Loucy (cell line): ENCODE data around the gene PDE4DIP.
"Not testable (repeated sequence)": the region's sequence is repeated elsewhere in the genome, so short reads cannot be mapped to it uniquely, and the experiment has no call there.

Experiments used
- H2AFZ ChIP-seq: fragments of 200-600 bp; sonication (generic); 2 replicates; pipeline ENCODE4 v1.6.0; 2016; ENCODE audit warnings: antibody characterized with exemption, mild to moderate bottlenecking, low read length, moderate library complexity
- H3F3A ChIP-seq: fragments of 200-600 bp; 2 replicates; pipeline ENCODE4 v1.6.0; 2016; ENCODE audit warnings: antibody characterized with exemption, low read depth, mild to moderate bottlenecking
- H3K27me3 ChIP-seq: fragments of 200-600 bp; sonication (generic); 2 replicates; pipeline ENCODE4 v1.6.1; 2014; ENCODE audit warnings: low read length, mild to moderate bottlenecking; ENCODE audit not compliant: insufficient read depth, poor library complexity, severe bottlenecking
- H3K36me3 ChIP-seq: fragments of 200-600 bp; sonication (generic); 2 replicates; pipeline ENCODE4 v1.6.1; 2016; ENCODE audit warnings: low read length; ENCODE audit not compliant: insufficient read depth
- H3K4me1 ChIP-seq: fragments of 200-600 bp; sonication (generic); 2 replicates; pipeline ENCODE4 v1.5.1; 2014; ENCODE audit warnings: low read length, mild to moderate bottlenecking; ENCODE audit not compliant: insufficient read depth, poor library complexity, severe bottlenecking
- H3K4me2 ChIP-seq: fragments of 200-600 bp; sonication (generic); 2 replicates; pipeline ENCODE4 v1.6.0; 2014; ENCODE audit warnings: antibody characterized with exemption, low read length, low read depth, mild to moderate bottlenecking; ENCODE audit not compliant: poor library complexity, severe bottlenecking
- H3K4me3 ChIP-seq: fragments of 200-600 bp; sonication (generic); 2 replicates; pipeline ENCODE4 v1.5.1; 2014; ENCODE audit warnings: low read length, mild to moderate bottlenecking, mixed read lengths; ENCODE audit not compliant: poor library complexity, severe bottlenecking
- H3K79me2 ChIP-seq: fragments of 200-600 bp; sonication (generic); 2 replicates; pipeline ENCODE4 v1.6.1; 2014; ENCODE audit warnings: low read length; ENCODE audit not compliant: insufficient read depth
- H3K9ac ChIP-seq: fragments of 200-600 bp; sonication (generic); 2 replicates; pipeline ENCODE4 v1.6.0; 2014; ENCODE audit warnings: mild to moderate bottlenecking, low read depth, low read length, moderate library complexity; ENCODE audit not compliant: poor library complexity, severe bottlenecking
- H3K9me2 ChIP-seq: fragments of 200-600 bp; sonication (generic); replicated peaks from 2 replicates; pipeline ENCODE4 v1.6.1; 2016; ENCODE audit warnings: low read depth, low read length, mixed read lengths
- H3K9me3 ChIP-seq: fragments of 200-600 bp; sonication (generic); 2 replicates; pipeline ENCODE4 v1.6.1; 2014; ENCODE audit warnings: mild to moderate bottlenecking, antibody characterized with exemption, low read length, low read depth; ENCODE audit not compliant: insufficient read depth
- H4K20me1 ChIP-seq: fragments of 200-600 bp; sonication (generic); 2 replicates; pipeline ENCODE4 v1.6.0; 2014; ENCODE audit warnings: antibody characterized with exemption, low read length, mild to moderate bottlenecking; ENCODE audit not compliant: insufficient read depth, poor library complexity, severe bottlenecking

PDE4DIP gene

GRCh38 chr1:148844220-148844619, at the start of gene PDE4DIP:
Gene PDE4DIP, plus strand, starts transcription at chr1:148844428. Its CDS starts 347 bp downstream, at chr1:148844775.
- H3K9ac ChIP-seq, H4K20me1 ChIP-seq, H3K27me3 ChIP-seq, H3K4me3 ChIP-seq, H3K9me3 ChIP-seq, H3F3A ChIP-seq, H3K36me3 ChIP-seq, H3K4me2 ChIP-seq, H3K9me2 ChIP-seq, H3K4me1 ChIP-seq, H2AFZ ChIP-seq, H3K79me2 ChIP-seq: not testable (repeated sequence)

DNA sequence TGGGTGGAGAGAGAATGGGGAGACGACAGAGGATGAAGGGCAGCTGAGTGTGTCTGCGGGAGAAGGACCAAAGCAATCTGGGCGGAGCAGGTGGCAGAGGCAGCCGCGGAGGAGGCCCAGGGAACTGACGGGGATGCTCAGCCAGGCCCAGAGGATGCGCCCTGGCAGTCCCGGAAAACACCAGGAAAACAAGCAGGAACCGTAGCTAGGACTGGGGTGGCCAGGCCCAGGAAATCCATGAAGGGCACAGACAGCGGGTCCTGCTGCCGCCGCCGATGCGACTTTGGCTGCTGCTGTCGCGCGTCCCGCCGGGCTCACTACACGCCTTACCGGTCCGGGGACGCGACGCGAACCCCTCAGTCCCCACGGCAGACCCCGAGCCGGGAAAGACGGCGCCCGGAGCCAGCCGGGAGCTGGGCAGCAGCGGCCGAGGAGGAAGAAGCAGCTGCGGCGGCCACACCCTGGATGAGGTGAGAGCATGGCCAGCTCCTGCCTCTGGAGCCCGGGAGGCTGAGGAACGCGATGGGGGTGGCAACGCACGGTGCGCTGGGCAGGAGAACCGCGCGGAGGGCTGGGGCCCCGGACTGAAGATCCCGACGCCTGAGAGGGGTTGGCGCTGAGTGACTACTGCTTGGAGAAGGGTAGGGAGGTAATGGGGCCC, 35.8 kb upstream of the PDE4DIP start:
- H3K9me2 ChIP-seq, H4K20me1 ChIP-seq, H3K36me3 ChIP-seq, H3K79me2 ChIP-seq, H3K9ac ChIP-seq, H3F3A ChIP-seq, H3K4me1 ChIP-seq, H3K4me2 ChIP-seq, H3K27me3 ChIP-seq, H3K9me3 ChIP-seq, H2AFZ ChIP-seq, H3K4me3 ChIP-seq: not testable (repeated sequence)

- H3K4me3 ChIP-seq, H4K20me1 ChIP-seq, H3K9me3 ChIP-seq, H3K4me2 ChIP-seq, H2AFZ ChIP-seq, H3K36me3 ChIP-seq, H3K79me2 ChIP-seq, H3K9me2 ChIP-seq, H3K9ac ChIP-seq, H3K4me1 ChIP-seq, H3K27me3 ChIP-seq, H3F3A ChIP-seq: not testable (repeated sequence)
Observed at GRCh38 chr1:148808929-148809283, 35.3 kb upstream of the PDE4DIP start.

GRCh38 chr1:148822180-148822579, 22.0 kb upstream of the PDE4DIP start:
- not testable (repeated sequence) for H3K79me2 ChIP-seq, H3K4me2 ChIP-seq, H3F3A ChIP-seq, H3K9me2 ChIP-seq, H3K9ac ChIP-seq, H3K36me3 ChIP-seq, H4K20me1 ChIP-seq, H3K9me3 ChIP-seq, H3K27me3 ChIP-seq, H3K4me3 ChIP-seq, H2AFZ ChIP-seq, H3K4me1 ChIP-seq

DNA sequence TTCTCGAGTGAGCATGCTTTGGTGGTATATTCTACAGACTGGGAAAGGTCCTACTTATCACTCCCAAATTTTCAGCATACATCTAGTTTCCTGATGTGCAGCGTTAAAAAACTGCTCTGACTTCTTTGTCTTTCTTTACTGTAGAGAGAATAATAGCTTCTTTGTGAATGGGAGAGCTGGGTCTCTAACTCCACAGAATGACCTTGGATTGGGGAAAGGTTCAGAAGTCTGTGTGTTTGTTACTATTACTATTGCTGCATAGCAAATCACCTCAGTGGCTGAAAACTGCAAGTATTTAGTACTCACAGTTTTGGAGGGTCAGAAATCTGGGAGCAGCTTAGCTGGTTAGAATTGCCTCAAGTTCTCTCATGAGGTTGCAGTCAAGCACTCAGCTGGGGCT, 20.4 kb upstream of the PDE4DIP start:
- H3F3A ChIP-seq, H3K9me3 ChIP-seq, H3K9ac ChIP-seq, H3K79me2 ChIP-seq, H3K36me3 ChIP-seq, H4K20me1 ChIP-seq, H3K4me2 ChIP-seq, H3K9me2 ChIP-seq, H3K4me1 ChIP-seq, H2AFZ ChIP-seq, H3K4me3 ChIP-seq, H3K27me3 ChIP-seq: not testable (repeated sequence)

DNA sequence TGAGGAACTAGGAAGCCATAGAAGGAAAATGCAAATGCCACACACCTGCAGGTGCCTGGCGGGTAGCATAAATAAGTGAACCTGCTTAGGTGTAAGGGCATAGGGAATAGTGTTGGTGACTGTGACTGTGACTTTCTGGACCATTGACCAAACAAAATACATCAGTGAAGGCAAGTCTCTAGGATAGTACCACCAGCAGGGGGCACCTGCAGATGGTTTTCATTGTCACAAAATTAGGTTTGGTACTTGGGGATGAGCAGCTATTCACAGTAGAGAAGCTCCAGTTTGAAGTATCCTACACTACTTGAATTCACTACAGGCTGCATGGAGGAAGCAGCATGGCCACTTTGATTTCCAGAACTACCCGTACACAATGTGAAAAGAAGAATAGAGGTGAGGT, 19.2 kb upstream of the PDE4DIP start:
- not testable (repeated sequence) for H3K9me3 ChIP-seq, H3K9me2 ChIP-seq, H3K27me3 ChIP-seq, H2AFZ ChIP-seq, H3K4me2 ChIP-seq, H4K20me1 ChIP-seq, H3K4me1 ChIP-seq, H3K79me2 ChIP-seq, H3F3A ChIP-seq, H3K9ac ChIP-seq, H3K4me3 ChIP-seq, H3K36me3 ChIP-seq

DNA sequence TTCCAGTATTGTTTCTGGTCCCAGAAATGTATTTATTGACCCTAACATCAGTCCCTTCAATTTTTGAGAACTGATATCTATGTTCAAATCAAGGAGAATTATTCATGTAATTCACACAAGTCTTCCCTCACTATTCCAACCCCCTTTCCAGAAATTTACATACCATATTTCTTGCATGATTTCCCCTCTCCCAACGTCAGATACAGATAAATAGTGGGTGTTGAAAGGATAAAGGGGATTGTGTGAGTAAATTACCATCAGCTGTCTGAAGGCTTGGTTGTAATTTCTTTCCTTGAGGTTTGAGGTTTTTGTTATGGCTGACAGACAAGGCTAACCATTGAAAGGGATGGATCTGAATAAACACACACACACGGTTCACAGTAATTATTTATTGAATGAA, 15.7 kb upstream of the PDE4DIP start:
- H3F3A ChIP-seq, H3K36me3 ChIP-seq, H2AFZ ChIP-seq, H3K79me2 ChIP-seq, H3K4me1 ChIP-seq, H3K27me3 ChIP-seq, H4K20me1 ChIP-seq, H3K9ac ChIP-seq, H3K4me2 ChIP-seq, H3K9me3 ChIP-seq, H3K9me2 ChIP-seq, H3K4me3 ChIP-seq: not testable (repeated sequence)

- not testable (repeated sequence) for H3K4me2 ChIP-seq, H3K4me1 ChIP-seq, H3K9me3 ChIP-seq, H3K36me3 ChIP-seq, H2AFZ ChIP-seq, H3F3A ChIP-seq, H3K9me2 ChIP-seq, H4K20me1 ChIP-seq, H3K27me3 ChIP-seq, H3K4me3 ChIP-seq, H3K9ac ChIP-seq, H3K79me2 ChIP-seq
Observed at GRCh38 chr1:148828962-148829361, 15.3 kb upstream of the PDE4DIP start.
